PC-9 (cell line): ENCODE results near the gene SDK2. TPM values are rescaled to one million over a fixed set of nuclear protein-coding genes. Genes with fewer than 3 reads are reported as not detected.

Source experiments
- BruUV-seq: library from RNA; stranded (reverse); fragments of 400-500 nt; replicated peaks from 2 replicates; lab custom pipeline; 2021; lab: Mats Ljungman, UMichigan
- CTCF ChIA-PET: fragments of 300-600 bp; sonication (Branson Sonifier 250); formaldehyde crosslinking; loops from one replicate; lab custom pipeline; 2022; ENCODE audit warnings: antibody characterized with exemption; lab: Charles Lee
- POLR2A ChIA-PET: fragments of 300-600 bp; sonication (Branson Sonifier 250); formaldehyde crosslinking; loops from one replicate; lab custom pipeline; 2022; ENCODE audit warnings: antibody characterized with exemption; ENCODE audit not compliant: unreplicated experiment; lab: Charles Lee
- DNase-seq, 2 experiments: peaks; one replicate each; pipeline versions ENCODE4 v3.0.0 to v3.0.0-alpha.2; 2015 to 2022; ENCODE audit warnings: mixed read lengths in 1 of 2
- H2AFZ ChIP-seq: fragments of 200-600 bp; sonication (generic); 2 replicates; pipeline ENCODE4 v1.8.1; 2017; ENCODE audit warnings: antibody characterized with exemption
- H3F3A ChIP-seq: fragments of 200-600 bp; sonication (generic); 2 replicates; pipeline ENCODE4 v1.8.1; 2017; ENCODE audit warnings: antibody characterized with exemption, mild to moderate bottlenecking, low read depth; ENCODE audit not compliant: insufficient read depth
- H3K27ac ChIP-seq: fragments of 200-600 bp; sonication (generic); 2 replicates; pipeline ENCODE4 v1.6.1; 2016; ENCODE audit warnings: mixed run types
- H3K27me3 ChIP-seq: fragments of 200-600 bp; sonication (generic); 2 replicates; pipeline ENCODE4 v1.6.1; 2016; ENCODE audit warnings: low read depth, mixed run types; ENCODE audit not compliant: insufficient read depth
- H3K36me3 ChIP-seq: fragments of 200-600 bp; sonication (generic); 2 replicates; pipeline ENCODE4 v1.6.1; 2016; ENCODE audit warnings: low read depth, mixed run types
- H3K4me1 ChIP-seq: fragments of 200-600 bp; sonication (generic); replicated peaks from 2 replicates; pipeline ENCODE4 v1.6.1; 2016; ENCODE audit warnings: mixed run types; ENCODE audit not compliant: insufficient read depth
- H3K4me2 ChIP-seq: fragments of 200-600 bp; sonication (generic); 2 replicates; pipeline ENCODE4 v1.6.1; 2017; ENCODE audit warnings: mixed run types
- H3K4me3 ChIP-seq: fragments of 200-600 bp; sonication (generic); 2 replicates; pipeline ENCODE4 v1.6.1; 2016; ENCODE audit warnings: mixed run types
- H3K79me2 ChIP-seq: fragments of 200-600 bp; sonication (generic); 2 replicates; pipeline ENCODE4 v1.6.1; 2017; ENCODE audit warnings: low read depth, mixed run types
- H3K9me2 ChIP-seq: fragments of 200-600 bp; sonication (generic); 2 replicates; pipeline ENCODE4 v1.8.1; 2017; ENCODE audit warnings: mild to moderate bottlenecking; ENCODE audit not compliant: insufficient read depth
- H3K9me3 ChIP-seq: fragments of 200-600 bp; sonication (generic); 2 replicates; pipeline ENCODE4 v1.8.1; 2016; ENCODE audit warnings: low read depth; ENCODE audit not compliant: insufficient read depth
- H4K20me1 ChIP-seq: fragments of 200-600 bp; sonication (generic); 2 replicates; pipeline ENCODE4 v1.8.1; 2017; ENCODE audit not compliant: insufficient read depth
- EZH2 ChIP-seq: fragments of 200-600 bp; sonication (generic); IDR thresholded peaks from 2 replicates; pipeline ENCODE4 v1.8.0; 2017; ENCODE audit warnings: antibody characterized with exemption, low read depth
- intact Hi-C: fragments of 100-400 bp; cut with micrococcal nuclease; formaldehyde crosslinking; loops from one replicate; pipeline ENCODE4 v1.10.0; 2022; ENCODE audit not compliant: unreplicated experiment
- total RNA-seq: library from RNA; stranded (reverse); gene quantifications from 2 replicates; pipeline ENCODE4 v1.2.3, GENCODE V29; 2021
- TF ChIP-seq, protein P1 (sequence below): fragments of 200-600 bp; sonication (generic); conservative IDR thresholded peaks from 2 replicates; pipeline ENCODE4 v1.6.1; 2017; ENCODE audit warnings: mixed run types, antibody characterized with exemption, mild to moderate bottlenecking, moderate library complexity

The SDK2 gene
- total RNA-seq, 1 experiment from 2014 or later = 0.04 TPM

DNA sequence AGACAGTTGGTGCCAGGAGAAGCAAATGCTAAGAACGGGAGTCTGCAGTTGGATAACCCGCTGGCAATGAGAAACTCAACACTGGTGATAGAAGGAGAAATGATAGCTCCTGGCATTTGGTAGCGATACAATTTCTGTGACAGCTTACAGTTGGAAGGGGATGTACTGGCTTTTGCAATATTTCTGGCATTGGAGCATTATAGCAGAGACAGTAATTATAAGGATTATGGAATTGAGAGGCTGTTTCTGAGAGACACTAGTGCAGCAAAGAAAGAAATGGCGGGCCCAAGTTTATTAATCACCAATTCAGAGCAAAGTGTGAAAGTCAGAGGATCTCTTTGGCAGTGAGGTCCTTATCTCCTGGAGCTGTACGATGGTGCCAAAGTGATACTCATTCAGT, 16.1 kb upstream of the SDK2 start:
- no peaks in the 10 kb centered on the region for H4K20me1 ChIP-seq
- ChIA-PET CTCF (no interaction called here), POLR2A (no interaction called here)
- no peaks in the 10 kb centered on the region for H3K9me2 ChIP-seq
- no peaks in the 10 kb centered on the region for H3K9me3 ChIP-seq
- no peaks in the 10 kb centered on the region for H3F3A ChIP-seq
- no peaks in the 10 kb centered on the region for H3K4me1 ChIP-seq
- H3K79me2 ChIP-seq = no peaks in the 10 kb centered on the region
- peaks cover 77% of the 10 kb centered on the region for H3K27me3 ChIP-seq
- H3K4me2 ChIP-seq = no peak overlapping the region
- BruUV-seq = no TSS peak
- H3K27ac ChIP-seq = no peak overlapping the region
- no peak for TF ChIP-seq EZH2
- TF ChIP-seq, protein P1, sequence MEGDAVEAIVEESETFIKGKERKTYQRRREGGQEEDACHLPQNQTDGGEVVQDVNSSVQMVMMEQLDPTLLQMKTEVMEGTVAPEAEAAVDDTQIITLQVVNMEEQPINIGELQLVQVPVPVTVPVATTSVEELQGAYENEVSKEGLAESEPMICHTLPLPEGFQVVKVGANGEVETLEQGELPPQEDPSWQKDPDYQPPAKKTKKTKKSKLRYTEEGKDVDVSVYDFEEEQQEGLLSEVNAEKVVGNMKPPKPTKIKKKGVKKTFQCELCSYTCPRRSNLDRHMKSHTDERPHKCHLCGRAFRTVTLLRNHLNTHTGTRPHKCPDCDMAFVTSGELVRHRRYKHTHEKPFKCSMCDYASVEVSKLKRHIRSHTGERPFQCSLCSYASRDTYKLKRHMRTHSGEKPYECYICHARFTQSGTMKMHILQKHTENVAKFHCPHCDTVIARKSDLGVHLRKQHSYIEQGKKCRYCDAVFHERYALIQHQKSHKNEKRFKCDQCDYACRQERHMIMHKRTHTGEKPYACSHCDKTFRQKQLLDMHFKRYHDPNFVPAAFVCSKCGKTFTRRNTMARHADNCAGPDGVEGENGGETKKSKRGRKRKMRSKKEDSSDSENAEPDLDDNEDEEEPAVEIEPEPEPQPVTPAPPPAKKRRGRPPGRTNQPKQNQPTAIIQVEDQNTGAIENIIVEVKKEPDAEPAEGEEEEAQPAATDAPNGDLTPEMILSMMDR = no peak
- no peaks in the 10 kb centered on the region for H3K36me3 ChIP-seq
- H2AFZ ChIP-seq = no peak overlapping the region
- no peak for DNase-seq
- H3K4me3 ChIP-seq = no peak overlapping the region
- intact Hi-C loops = no loop called here

DNA sequence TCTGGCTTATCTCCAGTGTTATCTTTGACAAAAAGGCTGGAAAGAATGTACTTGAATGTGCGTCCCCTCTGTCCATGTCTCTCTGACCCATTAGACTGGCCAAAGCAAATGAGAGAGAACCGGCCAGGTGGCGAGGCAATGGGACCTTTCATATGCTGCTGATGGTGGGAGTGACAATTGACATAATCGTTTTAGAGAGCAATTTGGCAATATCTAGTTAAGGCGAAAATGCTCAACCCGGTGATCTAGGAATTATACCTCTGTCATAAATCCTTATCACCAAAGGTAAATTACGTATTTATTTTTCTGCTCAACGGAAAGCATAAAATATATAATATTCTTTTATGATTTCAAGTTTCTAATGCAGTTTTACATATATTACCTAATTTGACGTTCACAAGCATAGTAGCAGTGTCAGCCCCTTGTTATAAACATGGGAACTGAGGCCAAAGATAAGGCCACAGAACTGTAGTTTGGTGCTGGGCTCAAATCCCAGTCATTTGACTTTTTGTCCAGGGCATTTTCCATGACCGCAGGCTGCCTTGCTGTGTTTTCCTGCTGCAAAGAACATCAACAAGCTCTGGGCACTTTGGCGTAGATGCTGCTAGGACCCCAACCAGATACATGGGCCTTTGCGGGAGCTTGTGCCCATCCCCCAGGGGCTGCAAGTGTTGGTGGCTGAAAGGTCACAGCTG, 14.7 kb upstream of the SDK2 start:
- no peaks in the 10 kb centered on the region for H3K36me3 ChIP-seq

DNA sequence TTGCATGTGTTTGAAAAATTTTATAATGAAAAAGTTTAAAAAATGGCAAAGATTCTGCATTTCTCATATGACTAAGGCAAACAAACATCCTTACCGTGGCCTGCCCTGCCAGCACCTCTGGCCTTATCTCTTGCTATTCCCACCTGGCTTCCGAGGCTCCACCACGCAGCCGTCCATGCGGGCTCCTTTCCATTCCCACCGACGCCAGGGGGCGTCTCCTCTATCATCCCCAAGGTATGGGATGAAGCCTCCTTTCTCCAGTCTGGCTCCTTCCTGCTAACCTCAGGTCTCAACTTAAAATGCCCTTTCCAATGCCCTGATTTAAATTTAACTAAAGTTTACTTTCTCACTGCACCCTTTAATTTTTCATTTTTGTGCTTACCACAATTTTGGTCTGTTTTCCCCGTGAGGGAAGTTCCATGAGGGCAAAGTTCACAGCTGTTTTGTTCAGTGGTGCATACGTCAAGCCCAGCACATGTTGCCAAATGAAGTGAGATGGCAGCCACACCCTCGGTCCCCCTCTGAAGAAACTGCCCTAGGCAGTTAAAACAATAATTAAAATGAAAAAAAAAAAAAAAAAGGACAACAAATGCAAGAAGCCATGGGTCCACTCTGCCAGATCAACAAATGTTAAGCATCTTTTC, 13.3 kb upstream of the SDK2 start:
- BruUV-seq = no TSS peak
- Histone ChIP-seq H3K27me3 (peaks cover 77% of the 10 kb centered on the region), H3K36me3 (no peaks in the 10 kb centered on the region), H3K27ac (no peak overlapping the region), H2AFZ (no peak overlapping the region), H3K4me1 (no peaks in the 10 kb centered on the region), H3K9me2 (no peaks in the 10 kb centered on the region), H3K9me3 (peaks cover 5% of the 10 kb centered on the region), H4K20me1 (no peaks in the 10 kb centered on the region), H3K4me3 (no peak overlapping the region), H3K4me2 (no peak overlapping the region), H3F3A (no peaks in the 10 kb centered on the region), H3K79me2 (no peaks in the 10 kb centered on the region)
- TF ChIP-seq EZH2 = no peak
- TF ChIP-seq, protein P1 = peak; percentile 54
- DNase-seq = peak in 1 of 2 experiments; percentile 12
- ChIA-PET CTCF (no interaction called here), POLR2A (no interaction called here)
- intact Hi-C loops = no loop called here

More for the DNA sequence above, 14.7 kb upstream of the SDK2 start:
- BruUV-seq = no TSS peak
- no peak overlapping the region for H2AFZ ChIP-seq
- intact Hi-C loops = no loop called here
- no peak overlapping the region for H3K4me3 ChIP-seq
- no peaks in the 10 kb centered on the region for H3K4me1 ChIP-seq
- H3K27ac ChIP-seq = no peak overlapping the region
- no peak overlapping the region for H3K4me2 ChIP-seq
- ChIA-PET POLR2A (no interaction called here), CTCF (no interaction called here)
- no peaks in the 10 kb centered on the region for H3K79me2 ChIP-seq
- TF ChIP-seq EZH2 = no peak
- TF ChIP-seq, protein P1 = no peak
- H4K20me1 ChIP-seq = no peaks in the 10 kb centered on the region
- H3K9me3 ChIP-seq = peaks cover under 1% of the 10 kb centered on the region
- H3K27me3 ChIP-seq = peaks cover 75% of the 10 kb centered on the region
- H3K9me2 ChIP-seq = no peaks in the 10 kb centered on the region
- no peak for DNase-seq
- no peaks in the 10 kb centered on the region for H3F3A ChIP-seq
